Liver (tissue), 3 donors: ENCODE measurements around the gene SLC9A8.

Source experiments
- EGR1 ChIP-seq, 2 donors: IDR thresholded peaks; 2 replicates each; pipeline ENCODE4 v1.6.1; 2016 to 2018; ENCODE audit warnings: antibody characterized with exemption in 2 of 2, low read depth in 2 of 2
- FOXA1 ChIP-seq: IDR thresholded peaks from 2 replicates; pipeline ENCODE4 v1.6.1; 2016; ENCODE audit warnings: antibody characterized with exemption
- GABPA ChIP-seq, 2 donors: IDR thresholded peaks in 1 of 2; conservative IDR thresholded peaks in 1 of 2; 2 replicates each; pipeline ENCODE4 v1.6.1; 2016; ENCODE audit warnings: antibody characterized with exemption in 2 of 2, mild to moderate bottlenecking in 1 of 2, moderate library complexity in 1 of 2
- HNF4G ChIP-seq: IDR thresholded peaks from 2 replicates; pipeline ENCODE4 v1.6.1; 2016; ENCODE audit warnings: antibody characterized with exemption
- JUND ChIP-seq, 2 donors: IDR thresholded peaks; 2 replicates each; pipeline ENCODE4 v1.6.1; 2016; ENCODE audit warnings: antibody characterized with exemption in 2 of 2
- NR2F2 ChIP-seq: IDR thresholded peaks from 2 replicates; pipeline ENCODE4 v1.6.1; 2016; ENCODE audit warnings: antibody characterized with exemption
- RAD21 ChIP-seq, 2 donors: IDR thresholded peaks; 2 replicates each; pipeline ENCODE4 v1.6.1; 2016; ENCODE audit warnings: antibody characterized with exemption in 2 of 2, mild to moderate bottlenecking in 2 of 2
- RXRA ChIP-seq, 2 donors: IDR thresholded peaks; 2 replicates each; pipeline ENCODE4 v1.6.1; 2017 to 2018; ENCODE audit warnings: antibody characterized with exemption in 2 of 2, mild to moderate bottlenecking in 1 of 2
- SP1 ChIP-seq: IDR thresholded peaks from 2 replicates; pipeline ENCODE4 v1.6.1; 2018; ENCODE audit warnings: antibody characterized with exemption, mild to moderate bottlenecking
- TAF1 ChIP-seq: conservative IDR thresholded peaks from 2 replicates; pipeline ENCODE4 v1.6.1; 2016; ENCODE audit warnings: antibody characterized with exemption, mild to moderate bottlenecking
- YY1 ChIP-seq: IDR thresholded peaks from 2 replicates; pipeline ENCODE4 v1.6.1; 2016; ENCODE audit warnings: antibody characterized with exemption, mild to moderate bottlenecking
- TF ChIP-seq, protein P1 (sequence below): IDR thresholded peaks from 2 replicates; pipeline ENCODE4 v1.6.1; 2016; ENCODE audit warnings: antibody characterized with exemption, mild to moderate bottlenecking
- TF ChIP-seq, protein P2 (sequence below): fragments of 150-350 bp; IDR thresholded peaks from 2 replicates; pipeline ENCODE4 v1.5.1; 2017; ENCODE audit warnings: improper control_type of control experiment, low read depth, low read length; ENCODE audit not compliant: missing input control
- TF ChIP-seq, protein P3 (sequence below): IDR thresholded peaks from 2 replicates; pipeline ENCODE4 v1.6.1; 2016; ENCODE audit warnings: antibody characterized with exemption
- donor health status: healthy.
- donor health status: healthy.

DNA sequence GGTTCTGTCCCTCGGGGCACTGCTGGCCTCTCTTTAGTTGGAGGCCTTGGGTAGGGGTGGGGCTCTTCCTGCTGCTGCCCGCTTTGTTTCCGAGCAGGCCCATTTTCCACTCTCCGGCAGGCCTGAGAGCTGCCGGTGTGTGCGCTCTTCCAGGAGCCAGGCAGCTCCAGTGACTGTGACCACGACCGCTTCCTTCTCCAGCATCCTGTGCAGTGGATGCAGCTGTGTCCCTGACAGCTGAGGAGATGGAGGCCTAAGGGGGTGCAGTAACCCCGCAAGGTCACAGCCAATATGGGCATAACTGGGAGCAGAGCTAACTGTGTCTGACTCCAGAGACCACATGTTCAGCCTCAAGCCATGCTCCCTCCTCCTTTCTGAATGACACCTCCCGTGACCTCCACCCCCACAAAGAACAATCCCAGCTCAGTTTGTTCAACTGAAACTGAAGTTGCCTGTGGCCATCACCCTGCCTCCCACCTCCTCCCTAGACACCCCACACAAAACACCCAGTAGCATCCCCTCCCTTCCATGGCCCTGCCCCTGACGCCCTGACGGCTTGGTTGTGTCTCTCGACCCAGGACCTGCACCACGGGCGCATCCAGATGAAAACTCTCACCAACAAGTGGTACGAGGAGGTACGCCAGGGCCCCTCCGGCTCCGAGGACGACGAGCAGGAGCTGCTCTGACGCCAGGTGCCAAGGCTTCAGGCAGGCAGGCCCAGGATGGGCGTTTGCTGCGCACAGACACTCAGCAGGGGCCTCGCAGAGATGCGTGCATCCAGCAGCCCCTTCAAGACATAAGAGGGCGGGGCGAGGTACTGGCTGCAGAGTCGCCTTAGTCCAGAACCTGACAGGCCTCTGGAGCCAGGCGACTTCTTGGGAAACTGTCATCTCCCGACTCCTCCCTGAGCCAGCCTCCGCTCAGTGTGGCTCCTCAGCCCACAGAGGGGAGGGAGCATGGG lies 74.9 kb downstream of the SLC9A8 start:
- TF ChIP-seq, protein P1, sequence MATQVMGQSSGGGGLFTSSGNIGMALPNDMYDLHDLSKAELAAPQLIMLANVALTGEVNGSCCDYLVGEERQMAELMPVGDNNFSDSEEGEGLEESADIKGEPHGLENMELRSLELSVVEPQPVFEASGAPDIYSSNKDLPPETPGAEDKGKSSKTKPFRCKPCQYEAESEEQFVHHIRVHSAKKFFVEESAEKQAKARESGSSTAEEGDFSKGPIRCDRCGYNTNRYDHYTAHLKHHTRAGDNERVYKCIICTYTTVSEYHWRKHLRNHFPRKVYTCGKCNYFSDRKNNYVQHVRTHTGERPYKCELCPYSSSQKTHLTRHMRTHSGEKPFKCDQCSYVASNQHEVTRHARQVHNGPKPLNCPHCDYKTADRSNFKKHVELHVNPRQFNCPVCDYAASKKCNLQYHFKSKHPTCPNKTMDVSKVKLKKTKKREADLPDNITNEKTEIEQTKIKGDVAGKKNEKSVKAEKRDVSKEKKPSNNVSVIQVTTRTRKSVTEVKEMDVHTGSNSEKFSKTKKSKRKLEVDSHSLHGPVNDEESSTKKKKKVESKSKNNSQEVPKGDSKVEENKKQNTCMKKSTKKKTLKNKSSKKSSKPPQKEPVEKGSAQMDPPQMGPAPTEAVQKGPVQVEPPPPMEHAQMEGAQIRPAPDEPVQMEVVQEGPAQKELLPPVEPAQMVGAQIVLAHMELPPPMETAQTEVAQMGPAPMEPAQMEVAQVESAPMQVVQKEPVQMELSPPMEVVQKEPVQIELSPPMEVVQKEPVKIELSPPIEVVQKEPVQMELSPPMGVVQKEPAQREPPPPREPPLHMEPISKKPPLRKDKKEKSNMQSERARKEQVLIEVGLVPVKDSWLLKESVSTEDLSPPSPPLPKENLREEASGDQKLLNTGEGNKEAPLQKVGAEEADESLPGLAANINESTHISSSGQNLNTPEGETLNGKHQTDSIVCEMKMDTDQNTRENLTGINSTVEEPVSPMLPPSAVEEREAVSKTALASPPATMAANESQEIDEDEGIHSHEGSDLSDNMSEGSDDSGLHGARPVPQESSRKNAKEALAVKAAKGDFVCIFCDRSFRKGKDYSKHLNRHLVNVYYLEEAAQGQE = no peak
- TF ChIP-seq, protein P2, sequence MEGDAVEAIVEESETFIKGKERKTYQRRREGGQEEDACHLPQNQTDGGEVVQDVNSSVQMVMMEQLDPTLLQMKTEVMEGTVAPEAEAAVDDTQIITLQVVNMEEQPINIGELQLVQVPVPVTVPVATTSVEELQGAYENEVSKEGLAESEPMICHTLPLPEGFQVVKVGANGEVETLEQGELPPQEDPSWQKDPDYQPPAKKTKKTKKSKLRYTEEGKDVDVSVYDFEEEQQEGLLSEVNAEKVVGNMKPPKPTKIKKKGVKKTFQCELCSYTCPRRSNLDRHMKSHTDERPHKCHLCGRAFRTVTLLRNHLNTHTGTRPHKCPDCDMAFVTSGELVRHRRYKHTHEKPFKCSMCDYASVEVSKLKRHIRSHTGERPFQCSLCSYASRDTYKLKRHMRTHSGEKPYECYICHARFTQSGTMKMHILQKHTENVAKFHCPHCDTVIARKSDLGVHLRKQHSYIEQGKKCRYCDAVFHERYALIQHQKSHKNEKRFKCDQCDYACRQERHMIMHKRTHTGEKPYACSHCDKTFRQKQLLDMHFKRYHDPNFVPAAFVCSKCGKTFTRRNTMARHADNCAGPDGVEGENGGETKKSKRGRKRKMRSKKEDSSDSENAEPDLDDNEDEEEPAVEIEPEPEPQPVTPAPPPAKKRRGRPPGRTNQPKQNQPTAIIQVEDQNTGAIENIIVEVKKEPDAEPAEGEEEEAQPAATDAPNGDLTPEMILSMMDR = no peak
- no peak for TF ChIP-seq SP1
- no peak for TF ChIP-seq YY1
- TF ChIP-seq NR2F2 = peak; percentile 21
- TF ChIP-seq, protein P3, sequence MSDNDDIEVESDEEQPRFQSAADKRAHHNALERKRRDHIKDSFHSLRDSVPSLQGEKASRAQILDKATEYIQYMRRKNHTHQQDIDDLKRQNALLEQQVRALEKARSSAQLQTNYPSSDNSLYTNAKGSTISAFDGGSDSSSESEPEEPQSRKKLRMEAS = no peak
- TF ChIP-seq RAD21 (IDR thresholded peaks at IDR 0.05) = no peak
- TF ChIP-seq HNF4G = no peak
- TF ChIP-seq EGR1 (IDR thresholded peaks at IDR 0.05; ENCODE audit: low read depth in 2 of 2) = no peak
- TF ChIP-seq RXRA (IDR thresholded peaks at IDR 0.05) = no peak
- no peak for TF ChIP-seq JUND (IDR thresholded peaks at IDR 0.05)
- no peak for TF ChIP-seq TAF1
- no peak for TF ChIP-seq GABPA (IDR thresholded peaks at IDR 0.05 in 1 of 2, conservative IDR thresholded peaks at IDR 0.05 in 1 of 2)
- no peak for TF ChIP-seq FOXA1
